Measurements from ENCODE around the gene ELAVL1. TPM values are rescaled to one million over a fixed set of nuclear protein-coding genes. Genes with fewer than 3 reads are reported as not detected.

The ELAVL1 gene
- total and polyA plus RNA-seq, 9 of the 15 experiments (the other 6 are each of a cell fraction or from before 2014, with no cell fraction given): 4.3 to 172 (median 69.2) TPM

DNA sequence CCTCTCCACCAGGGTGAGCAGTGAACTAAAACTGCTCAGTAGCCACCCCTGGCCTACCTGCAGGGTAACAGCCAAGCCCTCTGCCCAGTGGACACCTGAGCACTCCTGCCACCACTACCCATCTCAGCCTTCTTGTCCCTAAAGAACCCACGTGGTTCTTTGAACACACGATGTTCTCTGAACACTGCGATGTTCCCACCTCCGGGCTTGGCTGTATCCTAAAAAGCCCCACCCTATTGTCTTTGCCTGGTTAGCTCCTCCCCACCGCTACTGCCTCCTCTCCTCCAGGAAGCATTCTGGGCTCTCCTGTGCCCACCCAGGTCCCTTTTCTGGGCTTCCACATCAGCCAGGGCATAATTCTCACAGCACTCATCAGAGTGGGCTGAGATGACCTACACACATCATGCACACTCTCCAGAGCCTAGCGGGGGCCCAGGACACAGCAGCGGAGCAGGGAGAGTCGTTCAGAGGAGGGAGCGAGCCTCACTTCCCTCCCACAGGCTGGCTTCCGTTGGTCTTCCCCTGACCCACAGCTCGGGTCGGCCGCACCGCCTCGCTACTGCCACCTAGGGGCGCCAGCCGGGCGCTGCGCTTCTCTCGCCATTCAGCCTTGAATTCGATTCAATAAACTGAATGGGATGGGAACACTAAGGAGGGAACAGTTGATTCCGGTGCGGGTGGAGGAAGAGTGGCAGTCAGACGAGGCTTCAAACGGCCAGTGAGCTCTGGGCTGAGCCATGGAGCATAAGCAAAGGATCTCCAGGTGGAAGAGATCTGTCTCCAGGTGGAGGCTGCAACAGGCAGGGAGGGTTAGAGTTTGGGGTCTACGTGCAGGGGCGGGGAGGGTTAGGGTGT is 3.2 kb downstream of the ELAVL1 start (continued):
- no peak for TF ChIP-seq CHCHD3 (CRISPR knock-in tag; IDR thresholded peaks at IDR 0.05)
- TF ChIP-seq, protein P1, sequence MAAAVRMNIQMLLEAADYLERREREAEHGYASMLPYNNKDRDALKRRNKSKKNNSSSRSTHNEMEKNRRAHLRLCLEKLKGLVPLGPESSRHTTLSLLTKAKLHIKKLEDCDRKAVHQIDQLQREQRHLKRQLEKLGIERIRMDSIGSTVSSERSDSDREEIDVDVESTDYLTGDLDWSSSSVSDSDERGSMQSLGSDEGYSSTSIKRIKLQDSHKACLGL (CRISPR knock-in tag; IDR thresholded peaks at IDR 0.05; ENCODE audit: borderline replicate concordance, poor library complexity, severe bottlenecking): no peak
- 0 out of 2 replicates have a peak, but pooled peaks have one; percentile 26 for TF ChIP-seq BCOR (IDR thresholded peaks at IDR 0.05)
- peak; percentile 97 for TF ChIP-seq XRCC5 (IDR thresholded peaks at IDR 0.05; ENCODE audit: low read depth, low read length)
- no peak for TF ChIP-seq TSC22D4 (tag; IDR thresholded peaks at IDR 0.05)
- peak; percentile 76 for TF ChIP-seq SPI1 (IDR thresholded peaks at IDR 0.05; ENCODE audit: borderline replicate concordance, low read depth, low read length)
- TF ChIP-seq, protein P2, sequence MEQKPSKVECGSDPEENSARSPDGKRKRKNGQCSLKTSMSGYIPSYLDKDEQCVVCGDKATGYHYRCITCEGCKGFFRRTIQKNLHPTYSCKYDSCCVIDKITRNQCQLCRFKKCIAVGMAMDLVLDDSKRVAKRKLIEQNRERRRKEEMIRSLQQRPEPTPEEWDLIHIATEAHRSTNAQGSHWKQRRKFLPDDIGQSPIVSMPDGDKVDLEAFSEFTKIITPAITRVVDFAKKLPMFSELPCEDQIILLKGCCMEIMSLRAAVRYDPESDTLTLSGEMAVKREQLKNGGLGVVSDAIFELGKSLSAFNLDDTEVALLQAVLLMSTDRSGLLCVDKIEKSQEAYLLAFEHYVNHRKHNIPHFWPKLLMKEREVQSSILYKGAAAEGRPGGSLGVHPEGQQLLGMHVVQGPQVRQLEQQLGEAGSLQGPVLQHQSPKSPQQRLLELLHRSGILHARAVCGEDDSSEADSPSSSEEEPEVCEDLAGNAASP (IDR thresholded peaks at IDR 0.05): no peak
- 0 out of 2 replicates have a peak, but pooled peaks have one; percentile 19 for TF ChIP-seq POLR2G (IDR thresholded peaks at IDR 0.05; ENCODE audit: low read depth, low read length)
- no peak for TF ChIP-seq MEF2D (tag; conservative IDR thresholded peaks at IDR 0.05; ENCODE audit: low read depth)
- no peak for TF ChIP-seq HNRNPUL1 (IDR thresholded peaks at IDR 0.05; ENCODE audit: low read length)
- TF ChIP-seq, protein P3, sequence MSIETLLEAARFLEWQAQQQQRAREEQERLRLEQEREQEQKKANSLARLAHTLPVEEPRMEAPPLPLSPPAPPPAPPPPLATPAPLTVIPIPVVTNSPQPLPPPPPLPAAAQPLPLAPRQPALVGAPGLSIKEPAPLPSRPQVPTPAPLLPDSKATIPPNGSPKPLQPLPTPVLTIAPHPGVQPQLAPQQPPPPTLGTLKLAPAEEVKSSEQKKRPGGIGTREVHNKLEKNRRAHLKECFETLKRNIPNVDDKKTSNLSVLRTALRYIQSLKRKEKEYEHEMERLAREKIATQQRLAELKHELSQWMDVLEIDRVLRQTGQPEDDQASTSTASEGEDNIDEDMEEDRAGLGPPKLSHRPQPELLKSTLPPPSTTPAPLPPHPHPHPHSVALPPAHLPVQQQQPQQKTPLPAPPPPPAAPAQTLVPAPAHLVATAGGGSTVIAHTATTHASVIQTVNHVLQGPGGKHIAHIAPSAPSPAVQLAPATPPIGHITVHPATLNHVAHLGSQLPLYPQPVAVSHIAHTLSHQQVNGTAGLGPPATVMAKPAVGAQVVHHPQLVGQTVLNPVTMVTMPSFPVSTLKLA (conservative IDR thresholded peaks at IDR 0.05): peak; percentile 38 to 52; a peak in 2 of 4 replicates
- TF ChIP-seq, protein P4, sequence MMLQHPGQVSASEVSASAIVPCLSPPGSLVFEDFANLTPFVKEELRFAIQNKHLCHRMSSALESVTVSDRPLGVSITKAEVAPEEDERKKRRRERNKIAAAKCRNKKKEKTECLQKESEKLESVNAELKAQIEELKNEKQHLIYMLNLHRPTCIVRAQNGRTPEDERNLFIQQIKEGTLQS (IDR thresholded peaks at IDR 0.05): no peak
- TF ChIP-seq, protein P4 (CRISPR knock-in tag; conservative IDR thresholded peaks at IDR 0.05): no peak
- TF ChIP-seq KLF16 (IDR thresholded peaks at IDR 0.05): peak; percentile 62; the same call in 1 of the 2 replicates
- TF ChIP-seq BRD4 (IDR thresholded peaks at IDR 0.05): no peak
- no peak for TF ChIP-seq PHTF2 (CRISPR knock-in tag; IDR thresholded peaks at IDR 0.05)
- TF ChIP-seq ZNF143 (CRISPR knock-in tag; IDR thresholded peaks at IDR 0.05): peak; percentile 19; the same call in 1 of the 2 replicates
- no peak for TF ChIP-seq ZNF644 (tag; IDR thresholded peaks at IDR 0.05; ENCODE audit: low read depth)
- no peak; the same call in 1 of the 2 replicates for TF ChIP-seq DPF2 (IDR thresholded peaks at IDR 0.05)
- TF ChIP-seq DACH1 (IDR thresholded peaks at IDR 0.05; ENCODE audit: partially characterized antibody): no peak
- TF ChIP-seq HMG20B (CRISPR knock-in tag; IDR thresholded peaks at IDR 0.05): no peak
- TF ChIP-seq ZKSCAN1 (IDR thresholded peaks at IDR 0.05; ENCODE audit: low read depth, low read length): 0 out of 2 replicates have a peak, but pooled peaks have one; percentile 49
